CMK (cell line): Measurements from ENCODE around the gene JARID2.

ENCODE experiments used
- DNase-seq: peaks from one replicate; pipeline ENCODE4 v3.0.0-alpha.2; 2010; ENCODE audit warnings: low read depth

JARID2 gene

DNA sequence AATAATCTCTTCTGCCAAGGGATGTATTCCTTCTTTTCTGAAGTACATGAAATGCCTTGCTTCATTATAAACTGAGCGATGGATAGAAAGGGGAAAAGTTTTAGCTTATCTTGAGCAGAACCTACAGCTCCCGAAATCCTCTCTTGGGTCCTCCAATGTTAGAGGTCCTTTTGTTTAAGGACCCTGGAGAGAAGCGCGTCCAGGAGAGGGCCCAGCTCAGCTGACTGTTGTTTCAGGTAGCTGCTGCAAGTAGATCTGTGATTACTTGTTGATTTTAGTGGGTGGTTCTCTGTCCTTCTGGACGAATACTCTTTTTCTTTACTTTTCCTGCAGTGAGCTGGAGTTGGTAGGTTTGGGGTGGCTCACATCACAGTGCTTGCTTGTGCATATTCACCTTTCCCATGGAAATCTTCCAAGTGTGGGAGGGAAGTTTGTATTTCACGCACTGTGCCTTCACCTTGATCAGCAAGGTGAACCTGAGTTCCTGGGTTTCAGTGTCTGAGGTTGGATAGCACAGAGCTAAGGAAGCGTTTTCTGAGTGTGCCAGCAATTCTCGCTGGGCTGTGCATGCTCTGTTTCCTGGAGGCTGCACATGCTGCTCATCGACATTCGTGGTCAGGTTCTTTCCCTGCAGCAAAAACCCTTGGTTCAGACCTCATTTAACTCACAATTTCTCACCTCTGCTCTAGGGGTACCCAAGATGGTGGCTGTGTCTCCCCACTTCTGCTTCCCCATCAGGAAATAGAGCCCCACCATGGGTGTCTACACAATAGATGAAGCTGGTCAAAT lies 176.3 kb downstream of the JARID2 start:
- DNase-seq: no peak

DNA sequence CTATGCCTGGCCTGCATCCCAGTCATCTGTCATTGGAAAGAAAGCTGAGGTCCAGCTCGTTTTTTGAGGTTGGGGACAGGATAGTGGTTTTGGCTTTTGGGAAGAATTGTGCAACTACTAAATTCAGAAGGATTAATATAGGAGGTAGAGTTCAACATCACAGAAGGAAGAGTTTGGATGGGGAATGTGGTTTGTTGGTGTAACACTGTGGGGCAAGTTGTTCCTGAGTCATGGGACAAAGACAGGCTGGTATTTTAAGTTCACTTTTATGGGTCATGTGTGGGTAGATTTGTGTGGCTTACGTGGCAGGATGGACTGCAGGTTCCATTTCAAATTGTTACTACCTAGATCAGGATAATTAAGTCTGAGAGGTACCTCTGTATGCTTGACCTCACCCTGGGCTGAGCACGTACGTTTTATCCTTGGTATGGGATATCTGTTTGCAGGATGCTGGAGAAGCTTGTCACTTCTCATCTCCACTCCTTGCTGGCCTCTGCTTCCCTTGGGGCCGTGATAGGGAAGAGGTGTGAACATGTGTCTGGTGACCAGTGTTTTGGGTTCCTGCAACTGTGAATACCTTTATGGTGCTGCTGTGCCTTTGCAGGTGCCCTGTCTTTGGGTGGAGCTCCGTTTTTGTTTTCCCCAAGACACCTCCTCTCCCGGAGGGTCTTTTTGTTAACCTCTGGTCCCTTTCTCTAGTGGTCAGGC lies 177.6 kb downstream of the JARID2 start:
- DNase-seq: no peak

DNA sequence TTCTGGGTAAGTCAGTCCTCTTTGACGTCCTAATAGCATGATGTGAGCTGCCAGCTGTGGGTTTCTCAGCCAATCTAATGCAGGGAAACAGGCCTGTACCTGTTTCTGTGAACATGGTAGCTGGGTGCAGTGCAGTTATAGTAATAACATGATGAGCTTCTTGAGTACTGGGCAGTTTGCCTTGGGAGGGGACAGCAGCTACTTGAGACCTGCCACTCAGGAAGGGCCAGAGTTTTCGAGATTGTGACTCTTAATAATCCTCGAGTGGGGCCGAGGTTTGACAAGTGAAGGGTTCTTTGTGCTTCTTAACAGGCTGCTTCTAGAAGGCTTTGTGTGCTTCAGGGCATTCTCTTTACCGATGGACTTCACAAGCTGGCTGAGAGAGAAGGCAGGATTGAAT lies 180.1 kb downstream of the JARID2 start:
- no peak for DNase-seq

DNA sequence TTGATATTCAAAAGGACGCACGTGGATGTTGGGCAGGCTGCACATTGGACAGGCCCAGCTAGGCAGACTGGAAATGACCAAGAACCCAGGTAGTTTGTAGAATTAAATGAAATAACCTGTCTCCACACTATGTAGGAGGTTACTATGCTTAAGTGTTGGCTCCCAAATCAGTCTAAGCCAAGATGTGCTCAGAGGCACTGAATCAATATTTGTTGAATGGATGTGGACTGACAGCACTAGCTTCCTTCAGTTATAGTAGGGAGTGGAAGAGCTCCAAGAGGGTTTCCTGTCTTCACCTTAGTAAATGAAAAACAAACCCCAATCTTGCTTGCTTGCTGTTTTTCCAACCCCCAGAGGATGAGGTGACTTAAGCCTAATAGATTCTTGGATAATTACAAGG lies 180.5 kb downstream of the JARID2 start:
- DNase-seq: no peak

DNA sequence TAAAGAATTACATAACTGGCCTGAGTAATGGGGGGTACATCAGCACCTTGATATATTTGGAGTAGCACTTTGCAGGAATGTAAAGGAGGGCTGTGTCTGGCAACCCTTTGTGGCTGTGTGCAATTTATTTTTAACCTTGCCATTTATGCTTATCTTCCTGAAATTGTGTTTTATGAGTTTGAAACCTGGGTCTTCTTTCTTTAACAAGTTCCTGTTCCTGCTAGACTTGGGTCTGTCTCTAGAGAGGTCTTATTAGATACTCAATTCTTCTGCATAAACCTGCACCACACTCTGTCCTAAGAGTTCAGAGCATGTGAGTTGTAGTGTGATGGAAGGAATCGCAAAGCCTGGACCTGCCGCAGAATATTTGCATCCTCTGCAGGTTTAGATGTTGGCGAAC lies 181.0 kb downstream of the JARID2 start:
- DNase-seq: no peak

DNA sequence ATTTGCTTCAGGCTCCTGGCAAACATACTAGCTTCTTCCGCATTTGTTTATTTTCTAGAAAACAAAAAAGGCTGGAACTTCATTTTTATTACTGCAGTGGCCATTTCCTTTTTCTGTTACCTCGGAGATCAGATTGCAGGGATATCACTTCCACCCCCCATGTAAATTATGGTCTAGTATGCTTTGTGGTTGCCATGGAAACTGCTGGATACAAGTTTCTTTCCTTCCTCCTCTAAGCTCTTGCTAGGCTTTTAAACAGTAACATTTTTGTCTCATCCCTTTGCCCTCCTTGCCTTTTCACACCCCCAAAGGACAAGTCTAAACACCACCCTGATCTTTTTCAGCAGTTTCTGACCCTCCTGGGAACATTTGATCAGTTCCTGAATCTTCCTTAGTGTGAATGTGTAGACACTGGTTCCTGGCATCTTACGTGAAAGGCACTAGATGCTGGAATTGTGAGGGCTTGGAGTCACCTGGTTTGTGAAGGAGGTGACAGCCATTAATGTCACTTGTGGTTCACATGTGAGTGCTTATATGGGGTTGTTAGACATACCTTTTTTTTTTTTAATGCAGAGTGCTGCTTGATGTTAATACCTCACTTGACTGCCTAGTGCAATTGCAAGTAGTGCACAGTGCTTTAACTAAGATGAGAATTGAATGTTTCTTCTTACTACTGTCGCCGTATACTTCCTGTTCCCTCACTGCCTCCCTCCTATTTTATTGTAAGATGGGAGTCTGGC lies 181.6 kb downstream of the JARID2 start:
- no peak for DNase-seq

DNA sequence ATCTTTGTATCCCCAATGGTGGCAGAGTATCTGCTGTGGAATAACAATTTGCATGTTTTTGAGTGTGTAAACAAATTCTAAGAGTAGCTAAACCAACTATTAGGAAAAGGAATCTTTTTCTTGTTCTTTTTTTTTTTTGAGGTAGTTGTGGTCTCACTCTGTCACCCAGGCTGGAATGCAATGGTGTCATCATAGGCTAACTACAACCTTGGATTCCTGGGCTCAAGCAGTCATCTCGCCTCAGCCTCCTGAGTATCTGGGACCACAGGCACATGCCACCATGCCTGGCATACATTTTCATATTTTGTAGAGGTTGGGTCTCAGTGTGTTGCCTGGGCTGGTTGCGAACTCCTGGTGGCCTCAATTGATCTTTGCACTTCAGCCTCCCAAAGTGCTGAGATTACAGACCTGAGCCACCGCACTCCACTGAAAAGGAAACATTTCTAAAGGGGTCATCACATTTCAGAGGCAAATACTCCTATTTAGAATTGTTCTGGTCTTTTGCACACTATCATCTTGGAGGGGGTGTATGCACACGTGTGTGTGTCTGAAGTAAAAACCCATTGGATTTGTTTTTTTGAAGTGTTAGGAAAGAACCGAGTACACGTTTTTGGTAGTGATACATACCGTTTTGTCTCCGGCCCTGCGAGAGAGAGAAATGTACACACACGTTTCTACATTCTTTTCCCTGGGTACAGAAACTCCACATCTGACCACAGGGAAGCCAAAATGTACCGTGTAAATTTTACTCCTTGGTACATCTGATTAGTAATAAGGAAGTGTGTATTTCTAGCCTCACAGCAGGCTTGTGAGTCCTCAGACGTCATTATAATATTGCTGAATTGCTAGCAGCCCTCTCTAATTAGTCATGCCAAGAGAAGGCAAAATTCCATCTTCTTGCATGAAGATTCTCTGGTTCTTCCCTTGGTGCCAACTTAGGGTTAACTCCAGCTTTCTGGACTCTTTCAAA lies 183.6 kb downstream of the JARID2 start:
- DNase-seq: no peak

DNA sequence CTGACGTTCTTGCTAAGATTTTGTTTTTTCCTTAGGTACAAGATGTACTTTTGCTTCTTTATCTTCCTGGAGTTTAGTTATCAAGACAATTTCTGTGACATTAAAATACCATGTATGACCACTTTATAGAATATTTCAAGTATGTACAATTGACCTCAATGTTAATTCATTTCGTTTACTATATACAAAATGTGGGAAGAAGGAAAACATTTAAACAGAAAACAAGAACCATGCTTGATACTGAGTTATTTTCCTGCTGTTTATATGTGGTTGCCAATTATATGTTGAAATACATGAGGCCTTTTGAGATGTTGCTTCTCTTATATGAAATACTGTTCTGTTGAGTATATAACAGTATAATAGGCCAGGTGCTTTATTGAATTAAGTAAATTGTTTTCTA lies 184.3 kb downstream of the JARID2 start:
- DNase-seq: no peak

DNA sequence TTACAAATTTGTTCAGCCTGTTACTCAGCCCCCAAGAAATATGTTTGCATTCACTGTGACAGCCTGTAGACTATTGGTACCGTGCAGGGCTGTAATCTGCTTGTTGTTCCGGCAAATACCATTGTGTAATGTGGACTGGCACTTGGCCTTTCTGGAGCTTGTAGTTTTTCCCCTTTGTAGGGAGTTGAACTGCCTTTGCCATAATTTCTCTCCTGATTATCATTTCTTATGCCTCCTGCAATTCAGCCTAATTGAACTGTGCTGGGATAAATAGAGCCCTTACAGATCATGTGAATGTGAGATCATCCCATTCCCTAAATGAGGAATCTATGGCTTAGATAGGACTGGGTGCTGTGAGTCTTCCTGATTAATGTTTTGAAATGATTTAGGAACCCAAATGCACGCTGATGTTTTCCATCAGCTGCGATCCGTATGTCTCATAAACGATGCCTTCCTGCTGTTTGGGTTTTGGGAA lies 185.1 kb downstream of the JARID2 start:
- DNase-seq: no peak

DNA sequence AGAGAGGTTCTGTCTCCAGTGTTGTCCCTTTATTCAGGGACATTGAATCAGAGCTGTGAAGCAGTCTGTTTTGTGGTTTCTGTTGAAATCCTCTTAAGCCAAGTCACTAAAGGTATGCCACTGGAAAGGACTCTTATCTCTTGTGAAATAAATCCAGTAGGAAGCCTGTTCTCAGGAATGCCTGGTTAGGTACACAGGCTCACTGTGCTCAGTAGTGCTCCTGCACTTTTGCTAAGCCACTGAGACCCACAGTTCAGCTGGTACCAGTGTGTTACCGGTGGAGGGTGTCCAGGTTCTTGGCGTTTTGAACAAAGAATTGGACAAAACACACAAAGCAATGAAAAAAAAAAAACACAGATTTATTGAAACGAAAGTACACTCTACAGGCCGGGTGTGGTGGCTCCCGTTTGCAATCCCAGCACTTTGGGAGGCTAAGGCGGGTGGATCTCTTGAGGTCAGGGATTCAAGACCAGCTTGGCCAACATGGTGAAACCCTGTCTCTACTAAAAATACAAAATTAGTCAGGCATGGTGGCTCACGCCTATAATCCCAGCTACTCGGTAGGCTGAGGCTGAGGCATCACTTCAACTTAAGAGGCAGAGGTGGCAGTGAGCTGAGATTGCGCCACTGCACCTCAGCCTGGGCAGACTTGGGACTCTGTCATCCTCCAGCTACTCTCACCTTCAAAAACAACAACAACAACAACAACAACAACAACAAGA lies 186.1 kb downstream of the JARID2 start:
- no peak for DNase-seq

DNA sequence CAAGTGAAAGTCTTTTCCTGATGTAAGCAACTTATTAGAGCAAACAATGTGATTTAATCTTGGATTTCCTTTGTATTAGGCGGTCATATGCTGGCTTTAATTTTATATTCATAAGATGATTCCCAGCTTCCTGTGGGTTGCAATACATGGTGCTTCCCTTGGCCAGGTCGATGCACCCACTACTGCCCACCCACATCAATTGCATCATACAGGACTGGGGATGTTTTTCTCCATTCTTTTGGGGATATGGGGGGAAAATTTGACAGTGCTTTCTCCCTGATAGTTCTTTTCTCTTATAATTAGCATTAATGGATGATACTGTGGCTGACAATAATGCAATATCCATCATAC lies 187.6 kb downstream of the JARID2 start:
- no peak for DNase-seq

DNA sequence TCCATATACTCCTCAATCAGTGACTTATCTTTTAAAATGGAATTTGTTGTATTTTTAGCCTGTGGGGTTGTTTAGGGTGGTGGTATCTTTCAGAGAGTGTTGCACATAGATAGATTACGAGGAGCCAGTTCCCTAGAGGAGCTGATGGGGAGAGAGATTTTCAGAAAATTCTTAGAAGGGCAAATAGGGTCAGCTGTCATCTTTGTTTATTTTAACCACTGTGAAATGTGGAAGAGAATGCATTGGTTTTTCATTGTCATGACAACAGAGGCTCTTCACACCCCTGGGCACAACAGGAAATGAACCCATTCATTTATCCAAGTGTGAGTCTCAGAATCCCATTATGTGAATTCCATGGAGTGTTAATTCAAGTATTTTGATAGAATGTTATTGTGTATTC lies 188.4 kb downstream of the JARID2 start:
- no peak for DNase-seq

DNA sequence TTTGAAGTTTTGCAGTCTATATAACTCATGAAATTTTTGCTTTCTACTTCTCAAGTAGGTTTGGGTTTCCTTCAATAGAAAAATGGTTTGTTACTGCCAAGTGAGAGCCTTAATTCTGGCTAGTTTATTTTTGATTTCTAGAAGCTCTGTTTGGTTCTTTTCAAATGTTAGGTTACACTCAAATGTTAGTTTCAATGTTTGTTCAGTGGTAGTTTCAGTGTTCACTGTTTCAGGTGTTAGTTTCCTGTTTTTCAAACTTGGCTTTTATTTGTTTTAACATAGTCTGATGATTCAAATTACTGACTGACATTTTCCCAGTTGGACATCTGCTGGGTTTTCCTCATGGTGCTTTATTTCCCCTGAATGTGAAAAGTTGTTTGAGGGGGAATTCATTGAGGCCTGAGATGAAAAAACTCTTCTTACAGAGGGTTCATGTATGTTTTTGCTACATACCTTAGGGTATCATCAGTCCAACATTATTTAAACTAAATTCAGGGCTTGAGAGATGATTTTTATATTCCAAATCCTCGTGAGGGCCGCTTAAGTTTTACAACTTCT lies 189.0 kb downstream of the JARID2 start:
- DNase-seq: no peak

DNA sequence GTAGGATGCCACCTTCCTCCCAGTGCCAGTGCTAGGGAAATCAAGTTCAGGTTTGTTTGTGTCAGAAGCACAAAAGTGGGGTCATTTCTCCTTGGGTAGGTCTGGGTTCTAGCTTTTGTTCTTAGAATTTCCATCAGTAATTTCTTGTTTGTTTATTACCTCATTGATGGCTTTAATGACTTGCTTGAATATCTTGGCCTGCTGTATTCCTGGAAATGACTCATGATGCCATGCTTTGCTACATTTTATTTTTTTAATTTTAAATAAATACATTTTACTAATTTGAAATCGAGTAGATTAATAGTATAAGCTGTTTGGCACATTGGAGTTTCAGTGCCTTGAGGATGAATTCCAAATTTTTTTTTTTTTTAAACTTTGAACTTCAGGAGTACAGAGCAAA lies 189.6 kb downstream of the JARID2 start:
- DNase-seq: no peak

DNA sequence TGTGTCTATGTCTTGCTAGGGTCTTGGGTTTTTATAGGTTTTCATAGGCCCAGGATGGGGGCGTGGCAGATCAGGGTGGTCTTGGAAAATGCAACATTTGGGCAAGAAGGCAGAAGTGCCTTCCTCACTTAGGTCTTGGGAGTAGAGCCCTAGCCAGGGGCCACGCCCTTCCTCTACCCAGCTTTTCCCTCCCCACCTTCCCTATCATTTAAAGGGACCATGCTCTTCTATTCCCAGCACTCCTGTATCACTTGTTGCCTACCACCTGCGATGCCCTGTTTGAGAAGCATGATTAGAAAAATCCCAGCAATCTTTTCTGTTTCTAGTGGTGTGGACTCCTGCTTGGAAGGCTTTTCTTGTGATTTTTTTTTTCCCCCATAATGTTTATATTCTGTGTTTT lies 190.6 kb downstream of the JARID2 start:
- DNase-seq: no peak

DNA sequence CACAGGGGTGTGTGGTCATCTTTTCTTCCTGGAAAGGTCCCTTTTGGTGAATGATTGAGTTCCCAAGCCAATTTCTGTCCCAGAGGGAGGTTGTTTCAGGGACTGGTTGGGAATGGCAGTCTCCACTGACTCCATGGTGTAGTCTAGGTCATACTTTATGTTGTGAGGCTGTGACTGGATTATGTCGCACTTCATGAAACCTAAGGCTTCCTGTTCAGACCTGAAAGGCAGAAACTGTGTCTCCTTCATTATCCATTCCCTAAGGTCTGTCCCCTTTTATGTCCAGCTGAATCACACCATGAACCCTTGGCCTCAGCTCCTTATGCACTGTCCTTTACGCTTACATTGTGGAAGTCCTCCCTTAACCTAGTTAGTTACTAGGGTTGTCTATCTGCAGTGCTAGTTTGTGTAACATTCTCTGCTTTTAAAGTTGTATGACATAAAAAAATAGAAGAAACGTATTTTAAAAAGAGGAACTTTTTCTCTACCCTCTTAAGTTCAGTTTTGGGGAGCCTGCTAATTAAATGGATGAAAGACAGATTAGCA lies 191.3 kb downstream of the JARID2 start:
- DNase-seq: no peak

DNA sequence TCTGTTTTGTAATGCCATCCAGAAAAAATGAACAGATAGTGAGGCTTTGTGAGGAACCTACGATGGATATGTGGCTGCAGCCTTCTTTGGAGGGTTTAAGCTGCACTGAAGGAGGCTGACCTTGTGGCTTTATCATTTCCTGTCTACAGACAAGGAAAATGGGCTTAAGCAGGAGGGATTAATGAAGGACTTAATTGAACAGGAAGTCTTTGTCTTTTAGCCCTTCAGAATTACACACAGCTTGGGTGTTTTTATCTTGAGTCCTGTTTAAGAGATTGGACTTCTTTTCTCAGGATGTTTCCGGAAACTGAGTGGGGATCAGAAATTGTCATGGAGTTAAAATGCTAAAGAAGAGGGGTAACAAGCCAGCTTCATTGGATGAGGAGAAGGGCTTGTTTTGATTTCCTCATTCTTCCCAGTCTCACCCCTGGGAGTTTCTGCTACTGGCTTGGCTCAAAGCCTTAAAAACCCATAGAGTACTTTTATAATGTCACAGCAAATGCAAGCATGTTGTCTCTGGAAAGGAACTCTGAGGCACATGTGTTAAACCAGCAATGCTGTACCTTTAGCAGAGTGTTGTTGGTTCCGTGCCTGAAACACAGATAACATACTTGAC lies 193.6 kb downstream of the JARID2 start:
- DNase-seq: no peak

DNA sequence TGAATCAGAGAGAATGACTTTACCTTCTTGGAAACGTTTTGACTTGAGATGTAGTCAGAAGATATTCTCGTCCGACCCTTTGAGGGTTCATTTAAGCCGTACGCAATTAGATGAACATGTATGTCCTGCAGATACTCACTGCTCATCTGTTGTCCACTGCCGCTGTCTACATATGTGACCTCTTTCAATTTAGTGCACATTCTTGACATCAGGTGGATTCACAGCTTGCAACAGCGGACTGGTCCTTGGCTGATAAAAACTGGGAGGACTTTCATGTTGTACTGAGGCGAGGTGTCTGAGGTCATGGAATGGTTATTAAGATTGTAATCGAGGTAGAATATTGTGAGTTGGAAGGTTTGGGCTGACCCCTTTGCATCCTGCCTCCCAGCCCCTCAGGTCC lies 194.2 kb downstream of the JARID2 start:
- no peak for DNase-seq

DNA sequence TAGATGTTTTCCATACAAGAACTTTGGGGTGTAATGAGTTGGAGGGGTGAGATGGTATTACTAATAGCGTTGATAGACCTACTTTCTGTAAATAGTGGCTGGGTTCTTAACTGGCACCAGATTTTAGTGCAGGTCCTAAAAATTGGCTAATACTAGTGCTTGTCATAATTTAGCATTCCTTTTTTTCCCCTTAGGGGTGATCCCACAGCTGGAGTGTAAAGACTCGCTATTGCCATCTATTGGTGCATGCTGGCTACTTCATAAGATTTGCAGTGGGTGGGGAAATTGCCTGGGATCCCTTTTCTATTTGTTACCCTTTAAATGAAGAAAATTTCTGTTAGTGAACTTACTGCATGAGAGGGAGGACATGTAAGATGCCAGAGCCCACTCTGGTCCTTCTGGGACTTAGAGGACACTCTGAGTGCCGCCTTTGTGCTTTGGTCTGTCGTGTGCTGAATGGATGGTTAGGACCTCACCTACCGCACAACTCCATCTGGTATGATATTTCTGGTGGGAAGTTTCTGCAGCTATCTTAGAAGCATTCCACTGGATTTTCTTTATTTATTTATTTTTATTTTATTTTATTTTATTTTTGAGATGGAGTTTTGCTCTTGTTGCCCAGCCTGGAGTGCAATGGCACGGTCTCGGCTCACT lies 195.5 kb downstream of the JARID2 start:
- DNase-seq: no peak

DNA sequence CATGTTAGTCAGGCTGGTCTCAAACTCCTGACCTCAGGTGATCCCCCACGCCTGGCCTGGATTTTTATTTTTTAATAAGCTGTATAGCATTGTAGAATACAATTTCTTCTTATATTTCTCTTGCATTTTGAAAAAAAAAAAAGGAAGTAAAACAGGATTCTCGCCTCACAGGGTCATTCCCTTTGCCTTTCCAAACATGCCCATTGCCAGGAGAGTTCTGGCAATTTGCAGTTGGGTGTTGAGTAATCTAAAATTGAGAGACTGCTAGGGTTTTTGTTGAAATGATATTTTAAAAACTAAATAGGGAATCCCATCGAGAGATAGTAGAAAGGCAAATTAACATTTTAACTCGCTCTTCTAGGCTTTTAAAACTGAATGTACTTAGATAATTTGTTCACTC lies 196.1 kb downstream of the JARID2 start:
- DNase-seq: no peak
